H9 (cell line): ENCODE measurements around the gene PDS5B. TPM values are rescaled to one million over a fixed set of nuclear protein-coding genes. Genes with fewer than 3 reads are reported as not detected.
"Not testable (repeated sequence)": the region's sequence is repeated elsewhere in the genome, so short reads cannot be mapped to it uniquely, and the experiment has no call there.

Source experiments
- DNase-seq: peaks from one replicate; pipeline ENCODE4 v3.0.0-alpha.2; 2017
- H2AFZ ChIP-seq: one replicate; pipeline ENCODE4 v1.6.1; 2013; ENCODE audit warnings: mild to moderate bottlenecking, low read length, control low read depth, moderate library complexity
- H2AK5ac ChIP-seq: 2 replicates; pipeline ENCODE4 v1.6.1; 2013; ENCODE audit warnings: low read length, control low read depth, mixed read lengths; ENCODE audit not compliant: insufficient read length
- H2BK120ac ChIP-seq: one replicate; pipeline ENCODE4 v1.6.1; 2013; ENCODE audit warnings: low read depth, mild to moderate bottlenecking, low read length, control low read depth, inconsistent platforms; ENCODE audit not compliant: poor library complexity, severe bottlenecking
- H2BK12ac ChIP-seq: 2 replicates; pipeline ENCODE4 v1.6.1; 2013; ENCODE audit warnings: low read length, control low read depth, mixed read lengths, low read depth; ENCODE audit not compliant: insufficient read length
- H2BK15ac ChIP-seq: 2 replicates; pipeline ENCODE4 v1.6.1; 2013; ENCODE audit warnings: low read depth, low read length, control low read depth
- H2BK20ac ChIP-seq: one replicate; pipeline ENCODE4 v1.6.1; 2013; ENCODE audit warnings: low read depth, mild to moderate bottlenecking, low read length, control low read depth, inconsistent platforms; ENCODE audit not compliant: poor library complexity, severe bottlenecking
- H2BK5ac ChIP-seq: 2 replicates; pipeline ENCODE4 v1.6.1; 2013; ENCODE audit warnings: low read length, control low read depth, mixed read lengths; ENCODE audit not compliant: insufficient read length
- H3K14ac ChIP-seq: 2 replicates; pipeline ENCODE4 v1.6.1; 2013; ENCODE audit warnings: low read length, control low read depth; ENCODE audit not compliant: insufficient read depth
- H3K18ac ChIP-seq: 2 replicates; pipeline ENCODE4 v1.6.1; 2013; ENCODE audit warnings: low read depth, mild to moderate bottlenecking, mixed read lengths, low read length, control low read depth; ENCODE audit not compliant: insufficient read length
- H3K23ac ChIP-seq: 2 replicates; pipeline ENCODE4 v1.6.1; 2013; ENCODE audit warnings: low read length, control low read depth, mixed read lengths, low read depth; ENCODE audit not compliant: insufficient read length
- H3K23me2 ChIP-seq: 2 replicates; pipeline ENCODE4 v1.6.1; 2013; ENCODE audit warnings: low read depth, mild to moderate bottlenecking, mixed read lengths, low read length, control low read depth; ENCODE audit not compliant: insufficient read length, poor library complexity, severe bottlenecking
- H3K27ac ChIP-seq: 2 replicates; pipeline ENCODE4 v1.5.1; 2013; ENCODE audit warnings: low read length, control low read depth, mixed read lengths, low read depth; ENCODE audit not compliant: insufficient read length
- H3K27me3 ChIP-seq: 2 replicates; pipeline ENCODE4 v1.6.1; 2013; ENCODE audit warnings: low read length, control low read depth, inconsistent platforms; ENCODE audit not compliant: insufficient read depth
- H3K4ac ChIP-seq: 2 replicates; pipeline ENCODE4 v1.6.1; 2013; ENCODE audit warnings: low read depth, mild to moderate bottlenecking, control low read depth, inconsistent platforms, low read length, moderate library complexity
- H3K4me1 ChIP-seq: 2 replicates; pipeline ENCODE4 v1.6.1; 2013; ENCODE audit warnings: low read length, control low read depth, inconsistent platforms; ENCODE audit not compliant: insufficient read depth
- H3K4me2 ChIP-seq: 2 replicates; pipeline ENCODE4 v1.6.1; 2013; ENCODE audit warnings: low read length, control low read depth, mixed read lengths; ENCODE audit not compliant: insufficient read length, insufficient read depth
- H3K56ac ChIP-seq: 2 replicates; pipeline ENCODE4 v1.6.1; 2013; ENCODE audit warnings: low read depth, mild to moderate bottlenecking, mixed read lengths, low read length, control low read depth; ENCODE audit not compliant: insufficient read length
- H3K79me1 ChIP-seq: 2 replicates; pipeline ENCODE4 v1.6.1; 2013; ENCODE audit warnings: low read depth, mild to moderate bottlenecking, moderate library complexity, low read length, control low read depth, inconsistent platforms; ENCODE audit not compliant: insufficient read depth, poor library complexity, severe bottlenecking
- H3K79me2 ChIP-seq: 2 replicates; pipeline ENCODE4 v1.6.1; 2013; ENCODE audit warnings: low read length, control low read depth, inconsistent platforms; ENCODE audit not compliant: insufficient read depth
- H3K9ac ChIP-seq: 2 replicates; pipeline ENCODE4 v1.6.1; 2013; ENCODE audit warnings: low read length, control low read depth, mixed read lengths; ENCODE audit not compliant: insufficient read length; ENCODE audit errors: extremely low read depth
- H3K9me3 ChIP-seq: one replicate; pipeline ENCODE4 v1.6.1; 2013; ENCODE audit warnings: low read depth, low read length, inconsistent platforms; ENCODE audit not compliant: control insufficient read depth
- H3T11ph ChIP-seq: one replicate; pipeline ENCODE4 v1.6.1; 2013; ENCODE audit warnings: mild to moderate bottlenecking, low read length, control low read depth, inconsistent platforms
- H4K20me1 ChIP-seq: one replicate; pipeline ENCODE4 v1.6.1; 2013; ENCODE audit not compliant: control insufficient read depth, insufficient read length, insufficient read depth
- H4K5ac ChIP-seq: 2 replicates; pipeline ENCODE4 v1.6.1; 2013; ENCODE audit warnings: low read depth, mild to moderate bottlenecking, mixed read lengths, low read length, control low read depth; ENCODE audit not compliant: insufficient read length
- H4K8ac ChIP-seq: replicated peaks from 2 replicates; pipeline ENCODE4 v1.6.1; 2013; ENCODE audit warnings: low read length, control low read depth, mixed read lengths, low read depth; ENCODE audit not compliant: insufficient read length
- H4K91ac ChIP-seq: 2 replicates; pipeline ENCODE4 v1.6.1; 2013; ENCODE audit warnings: low read depth, mild to moderate bottlenecking, moderate library complexity, mixed read lengths, low read length, control low read depth; ENCODE audit not compliant: insufficient read length
- H3K27ac Mint-ChIP-seq, 3 experiments: 2 replicates in 2 of 3; 3 replicates in 1 of 3; pipeline ENCODE4 v1.8.0; 2020 to 2021; ENCODE audit warnings: mixed read lengths in 3 of 3, mild to moderate bottlenecking in 1 of 3, moderate library complexity in 1 of 3
- H3K27me3 Mint-ChIP-seq: 2 replicates; pipeline ENCODE4 v1.8.0; 2021; ENCODE audit warnings: low read depth, mild to moderate bottlenecking, moderate library complexity, mixed read lengths
- H3K36me3 Mint-ChIP-seq, 3 experiments: 2 replicates in 2 of 3; 3 replicates in 1 of 3; pipeline ENCODE4 v1.8.0; 2020 to 2021; ENCODE audit warnings: low read depth in 3 of 3, mixed read lengths in 3 of 3; ENCODE audit not compliant: insufficient read depth in 1 of 3
- H3K4me1 Mint-ChIP-seq, 2 experiments: 2 replicates each; pipeline ENCODE4 v1.8.0; 2020; ENCODE audit warnings: mixed read lengths in 2 of 2
- H3K4me3 Mint-ChIP-seq, 2 experiments: 2 replicates in 1 of 2; 3 replicates in 1 of 2; pipeline ENCODE4 v1.8.0; 2020 to 2021; ENCODE audit warnings: mild to moderate bottlenecking in 2 of 2, mixed read lengths in 2 of 2, moderate library complexity in 1 of 2
- H3K9me3 Mint-ChIP-seq, 2 experiments: 2 replicates in 1 of 2; 3 replicates in 1 of 2; pipeline ENCODE4 v1.8.0; 2020; ENCODE audit warnings: mild to moderate bottlenecking in 2 of 2, mixed read lengths in 2 of 2, moderate library complexity in 1 of 2
- WGBS: extraction: QIAGEN DNeasy Blood & Tissue Kit; methylation state at CpG from one replicate; pipeline ENCODE4 v1.1.7; 2013; ENCODE audit warnings: missing lambda C conversion rate, low lambda C conversion rate, mixed read lengths; ENCODE audit not compliant: insufficient read length; ENCODE audit errors: extremely low coverage; 5-methylcytosine and 5-hydroxymethylcytosine counted together
- total RNA-seq: library from RNA; stranded (reverse); gene quantifications from 2 replicates; pipeline ENCODE4 v1.2.1, GENCODE V29; 2021

PDS5B gene
- total RNA-seq, 1 experiment from 2014 or later, result 50.0 TPM

GRCh38 chr13:32575687-32576086 is 10.6 kb upstream of the PDS5B start:
- H4K8ac ChIP-seq, H3K14ac ChIP-seq, H3K23me2 ChIP-seq, H3K4ac ChIP-seq, H3K79me1 ChIP-seq, H3K79me2 ChIP-seq, H2BK20ac ChIP-seq, H3K18ac ChIP-seq, H3K4me1 Mint-ChIP-seq, H2AK5ac ChIP-seq, H3T11ph ChIP-seq, H3K4me3 Mint-ChIP-seq, H2BK120ac ChIP-seq, H4K20me1 ChIP-seq, DNase-seq, H3K9ac ChIP-seq, H2BK5ac ChIP-seq, H3K56ac ChIP-seq, H3K27me3 ChIP-seq, H3K27me3 Mint-ChIP-seq, H3K23ac ChIP-seq, H4K91ac ChIP-seq, H2BK12ac ChIP-seq, H3K36me3 Mint-ChIP-seq, H4K5ac ChIP-seq, H2AFZ ChIP-seq, H3K4me2 ChIP-seq, H3K9me3 ChIP-seq, H3K27ac Mint-ChIP-seq, H3K27ac ChIP-seq, H2BK15ac ChIP-seq, H3K4me1 ChIP-seq: not testable (repeated sequence)
- peaks cover 23 to 27% of the 10 kb centered on the region in 2 experiments for H3K9me3 Mint-ChIP-seq
- no CpG with 5 or more reads among the region's 4 CpGs for WGBS
